Measurements from ENCODE around the gene NUDT8. TPM values are rescaled to one million over a fixed set of nuclear protein-coding genes. Genes with fewer than 3 reads are reported as not detected.

NUDT8 gene
- total RNA-seq, 1 experiment from 2014 or later = 13.2 TPM

DNA sequence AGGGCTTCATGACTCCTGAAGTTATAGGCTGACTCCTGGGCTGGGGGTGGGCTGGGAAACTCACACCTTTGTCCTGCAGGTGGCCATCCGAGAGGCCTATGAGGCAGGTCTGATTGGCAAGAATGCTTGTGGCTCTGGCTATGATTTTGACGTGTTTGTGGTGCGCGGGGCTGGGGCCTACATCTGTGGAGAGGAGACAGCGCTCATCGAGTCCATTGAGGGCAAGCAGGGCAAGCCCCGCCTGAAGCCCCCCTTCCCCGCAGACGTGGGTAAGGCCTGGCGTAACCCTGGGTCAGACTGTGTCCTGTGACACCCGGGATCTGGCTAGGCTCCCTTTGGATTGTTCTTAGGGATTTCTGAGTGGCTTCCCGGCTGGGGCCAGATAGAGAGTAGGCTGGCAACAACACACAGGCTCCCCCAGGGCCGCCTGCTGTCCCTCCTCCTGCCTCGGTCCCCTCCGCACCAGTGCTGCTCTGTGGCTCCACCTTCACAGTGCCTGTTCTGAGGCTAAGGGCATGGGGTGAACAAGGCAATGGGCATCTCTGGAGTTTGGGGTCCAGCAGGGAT, 19.4 kb downstream of the NUDT8 start:
- Histone ChIP-seq H3K4me3 (ENCODE audit: low read depth in 2 of 2, low read length in 2 of 2) (no peak overlapping the region), H3K27ac (ENCODE audit: low read length) (no peak overlapping the region), H3K27me3 (ENCODE audit: control insufficient read depth, insufficient read depth, low read length) (no peaks in the 10 kb centered on the region), H3K9me3 (ENCODE audit: control insufficient read depth, insufficient read depth, low read depth, low read length) (no peaks in the 10 kb centered on the region), H3K36me3 (ENCODE audit: control insufficient read depth, insufficient read depth, low read length) (no peaks in the 10 kb centered on the region; the same call in 1 of the 2 replicates), H3K4me1 (ENCODE audit: control insufficient read depth, insufficient read depth, low read length) (peaks cover 22% of the 10 kb centered on the region)
- BruUV-seq (replicated peaks) = no TSS peak
- no peak for TF ChIP-seq CTCF (IDR thresholded peaks at IDR 0.05)
- in situ Hi-C loops (cut with HindIII; ENCODE audit: low pct_unique_long_range_greater_than_20kb, low sequenced_read_pairs) (no loop called here), intact Hi-C loops (cut with micrococcal nuclease; ENCODE audit: unreplicated experiment) (no loop called here)
- CTCF ChIA-PET = interaction anchor here (0.7 kb wide), 1 partner anchor 38 kb away, joined by 3 read pairs; no protein-coding TSS in a partner anchor
- POLR2A ChIA-PET = interaction anchor here (0.6 kb wide), 1 partner anchor 62 kb away, joined by 14 read pairs; no protein-coding TSS in a partner anchor
- DNase-seq (ENCODE audit: low read depth, low spot score) (no peak), ATAC-seq (no peak)

DNA sequence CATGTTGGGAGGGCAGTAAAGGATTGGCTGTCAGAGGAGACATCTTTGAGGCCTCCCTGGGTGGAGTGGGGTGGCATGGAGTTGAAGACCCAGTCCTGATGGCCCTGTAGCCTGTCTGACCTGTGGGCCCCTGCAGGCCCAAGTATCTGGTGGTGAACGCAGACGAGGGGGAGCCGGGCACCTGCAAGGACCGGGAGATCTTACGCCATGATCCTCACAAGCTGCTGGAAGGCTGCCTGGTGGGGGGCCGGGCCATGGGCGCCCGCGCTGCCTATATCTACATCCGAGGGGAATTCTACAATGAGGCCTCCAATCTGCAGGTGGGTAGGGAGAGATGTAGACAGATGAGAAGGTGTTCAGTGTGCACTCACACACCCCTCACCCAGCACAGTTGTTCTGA, 20.4 kb downstream of the NUDT8 start:
- intact Hi-C loops (cut with micrococcal nuclease; ENCODE audit: unreplicated experiment) (no loop called here), in situ Hi-C loops (cut with HindIII; ENCODE audit: low pct_unique_long_range_greater_than_20kb, low sequenced_read_pairs) (no loop called here)
- no peaks in the 10 kb centered on the region for H3K27me3 ChIP-seq (ENCODE audit: control insufficient read depth, insufficient read depth, low read length)
- H3K4me3 ChIP-seq (ENCODE audit: low read depth in 2 of 2, low read length in 2 of 2) = no peak overlapping the region
- ChIA-PET CTCF (interaction anchor here (0.7 kb wide), 1 partner anchor 51 kb away, joined by 3 read pairs; no protein-coding TSS in a partner anchor), POLR2A (no interaction called here)
- no peak overlapping the region for H3K27ac ChIP-seq (ENCODE audit: low read length)
- BruUV-seq (replicated peaks) = no TSS peak
- peaks cover 20% of the 10 kb centered on the region for H3K4me1 ChIP-seq (ENCODE audit: control insufficient read depth, insufficient read depth, low read length)
- TF ChIP-seq POLR2AphosphoS5 (IDR thresholded peaks at IDR 0.05; ENCODE audit: low read depth, low read length) (no peak), SIN3A (IDR thresholded peaks at IDR 0.05; ENCODE audit: borderline replicate concordance, insufficient read depth, low read depth, low read length) (no peak), TCF7L2 (IDR thresholded peaks at IDR 0.05; ENCODE audit: low read depth, low read length) (no peak), REST (IDR thresholded peaks at IDR 0.05; ENCODE audit: insufficient read depth in 1 of 2, low read depth in 2 of 2, low read length in 1 of 2) (no peak), CTCF (IDR thresholded peaks at IDR 0.05) (no peak)
- H3K36me3 ChIP-seq (ENCODE audit: control insufficient read depth, insufficient read depth, low read length) = no peaks in the 10 kb centered on the region; the same call in 1 of the 2 replicates
- no peaks in the 10 kb centered on the region for H3K9me3 ChIP-seq (ENCODE audit: control insufficient read depth, insufficient read depth, low read depth, low read length)
- ATAC-seq (no peak), DNase-seq (ENCODE audit: low read depth, low spot score) (no peak)
